ENCODE measurements around the gene IFIT2.
"Not testable (repeated sequence)": the region's sequence is repeated elsewhere in the genome, so short reads cannot be mapped to it uniquely, and the experiment has no call there.

The IFIT2 gene

DNA sequence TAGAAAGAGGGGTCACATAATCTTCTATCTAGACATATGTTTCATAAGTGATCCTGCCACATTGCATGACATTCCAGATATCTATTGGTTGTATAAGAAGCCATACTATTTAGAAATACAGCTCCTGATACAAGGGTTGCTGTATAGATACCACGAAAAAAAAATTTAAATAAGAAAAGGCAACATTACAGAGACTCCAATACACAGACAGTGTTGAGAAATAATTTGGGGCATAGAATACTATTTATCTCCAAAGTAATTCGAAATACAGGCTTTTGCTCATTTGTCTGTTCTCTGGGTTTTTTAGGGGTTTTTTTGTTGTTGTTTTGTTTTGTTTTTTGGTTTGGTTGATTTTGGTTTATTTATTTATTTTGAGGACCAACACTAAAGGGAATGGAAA lies 2.6 kb downstream of the IFIT2 start:
- H3K4me3 ChIP-seq = no peak overlapping the region

DNA sequence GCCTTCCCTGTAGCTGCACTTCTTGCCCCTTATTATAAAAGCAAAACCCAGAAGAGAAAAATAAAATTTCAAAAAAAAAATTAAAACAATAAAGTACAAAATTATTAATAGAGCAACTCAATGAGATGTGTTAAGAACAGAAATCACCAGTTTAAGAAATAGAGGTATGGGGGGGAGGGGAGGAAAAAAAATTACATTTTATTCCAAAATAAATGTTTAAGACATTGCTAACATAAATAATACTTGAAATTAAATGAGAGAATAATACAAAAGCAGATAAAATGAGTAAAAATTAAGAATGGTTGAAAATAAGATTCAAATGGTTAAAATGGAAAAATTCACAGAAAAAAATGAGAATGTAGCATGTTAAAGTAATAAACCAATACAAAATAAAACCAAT lies 3.1 kb downstream of the IFIT2 start:
- no peak overlapping the region for H3K27ac ChIP-seq
- no peak overlapping the region for H3K4me3 ChIP-seq

More for the DNA sequence above, 2.6 kb downstream of the IFIT2 start:
- no peak overlapping the region for H3K27ac ChIP-seq

DNA sequence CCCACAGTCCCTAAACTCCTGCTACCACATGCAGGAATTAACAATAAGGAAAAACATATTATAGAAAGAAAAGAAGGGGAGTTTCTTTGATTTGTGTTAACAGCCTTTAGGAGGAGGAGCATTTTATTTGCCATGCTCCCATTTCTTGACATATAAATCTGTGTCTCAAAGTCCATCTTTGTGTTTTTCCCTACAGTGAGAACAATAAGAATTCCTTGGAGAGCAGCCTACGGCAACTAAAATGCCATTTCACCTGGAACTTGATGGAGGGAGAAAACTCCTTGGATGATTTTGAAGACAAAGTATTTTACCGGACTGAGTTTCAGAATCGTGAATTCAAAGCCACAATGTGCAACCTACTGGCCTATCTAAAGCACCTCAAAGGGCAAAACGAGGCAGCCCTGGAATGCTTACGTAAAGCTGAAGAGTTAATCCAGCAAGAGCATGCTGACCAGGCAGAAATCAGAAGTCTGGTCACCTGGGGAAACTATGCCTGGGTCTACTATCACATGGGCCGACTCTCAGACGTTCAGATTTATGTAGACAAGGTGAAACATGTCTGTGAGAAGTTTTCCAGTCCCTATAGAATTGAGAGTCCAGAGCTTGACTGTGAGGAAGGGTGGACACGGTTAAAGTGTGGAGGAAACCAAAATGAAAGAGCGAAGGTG lies 4.1 kb downstream of the IFIT2 start:
- Histone ChIP-seq H3K4me3 (no peak overlapping the region), H3K27ac (no peak overlapping the region)

DNA sequence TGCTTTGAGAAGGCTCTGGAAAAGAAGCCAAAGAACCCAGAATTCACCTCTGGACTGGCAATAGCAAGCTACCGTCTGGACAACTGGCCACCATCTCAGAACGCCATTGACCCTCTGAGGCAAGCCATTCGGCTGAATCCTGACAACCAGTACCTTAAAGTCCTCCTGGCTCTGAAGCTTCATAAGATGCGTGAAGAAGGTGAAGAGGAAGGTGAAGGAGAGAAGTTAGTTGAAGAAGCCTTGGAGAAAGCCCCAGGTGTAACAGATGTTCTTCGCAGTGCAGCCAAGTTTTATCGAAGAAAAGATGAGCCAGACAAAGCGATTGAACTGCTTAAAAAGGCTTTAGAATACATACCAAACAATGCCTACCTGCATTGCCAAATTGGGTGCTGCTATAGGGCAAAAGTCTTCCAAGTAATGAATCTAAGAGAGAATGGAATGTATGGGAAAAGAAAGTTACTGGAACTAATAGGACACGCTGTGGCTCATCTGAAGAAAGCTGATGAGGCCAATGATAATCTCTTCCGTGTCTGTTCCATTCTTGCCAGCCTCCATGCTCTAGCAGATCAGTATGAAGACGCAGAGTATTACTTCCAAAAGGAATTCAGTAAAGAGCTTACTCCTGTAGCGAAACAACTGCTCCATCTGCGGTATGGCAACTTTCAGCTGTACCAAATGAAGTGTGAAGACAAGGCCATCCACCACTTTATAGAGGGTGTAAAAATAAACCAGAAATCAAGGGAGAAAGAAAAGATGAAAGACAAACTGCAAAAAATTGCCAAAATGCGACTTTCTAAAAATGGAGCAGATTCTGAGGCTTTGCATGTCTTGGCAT lies 4.8 kb downstream of the IFIT2 start:
- Histone ChIP-seq H3K4me3 (no peak overlapping the region), H3K27ac (no peak overlapping the region)

DNA sequence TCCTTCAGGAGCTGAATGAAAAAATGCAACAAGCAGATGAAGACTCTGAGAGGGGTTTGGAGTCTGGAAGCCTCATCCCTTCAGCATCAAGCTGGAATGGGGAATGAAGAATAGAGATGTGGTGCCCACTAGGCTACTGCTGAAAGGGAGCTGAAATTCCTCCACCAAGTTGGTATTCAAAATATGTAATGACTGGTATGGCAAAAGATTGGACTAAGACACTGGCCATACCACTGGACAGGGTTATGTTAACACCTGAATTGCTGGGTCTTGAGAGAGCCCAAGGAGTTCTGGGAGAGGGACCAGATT lies 5.4 kb downstream of the IFIT2 start:
- H3K4me3 ChIP-seq = no peak overlapping the region
- no peak overlapping the region for H3K27ac ChIP-seq

DNA sequence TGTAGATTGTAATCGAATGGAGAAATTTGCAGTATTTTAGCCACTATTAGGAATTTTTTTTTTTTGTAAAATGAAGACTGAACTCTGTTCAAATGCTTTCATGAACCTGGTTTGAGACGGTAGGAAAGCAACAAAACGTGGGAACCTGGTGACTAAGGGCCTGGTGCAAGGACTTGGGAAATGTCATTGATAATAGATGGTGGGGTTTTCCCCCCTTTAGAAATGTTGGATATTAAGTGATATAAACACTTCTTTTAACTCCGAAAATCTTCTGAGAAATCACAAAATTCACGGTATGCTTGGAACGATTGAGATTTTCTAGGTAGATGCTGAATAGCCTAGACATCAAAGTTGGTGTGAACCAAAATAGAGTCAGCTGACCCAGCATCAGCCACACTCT lies 6.4 kb downstream of the IFIT2 start:
- Histone ChIP-seq H3K4me3 (no peak overlapping the region), H3K27ac (no peak overlapping the region)

DNA sequence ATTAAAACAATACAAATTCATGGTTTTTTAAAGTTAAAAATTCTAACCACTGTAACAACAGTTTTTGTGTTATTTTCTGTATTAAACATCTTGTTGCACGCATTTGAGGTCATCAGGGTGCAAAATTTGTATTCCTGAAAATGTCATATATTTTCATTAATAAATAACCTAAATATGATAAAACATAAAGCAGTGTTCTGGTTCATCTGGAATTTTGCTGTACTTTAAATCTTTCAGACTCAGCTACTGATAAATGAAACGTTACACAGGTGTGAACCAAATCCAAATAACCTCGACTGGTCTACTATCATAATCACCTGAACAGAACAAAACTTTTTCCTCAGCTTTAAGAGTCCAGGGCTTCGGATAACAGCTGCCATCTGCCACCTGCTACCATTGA lies 6.9 kb downstream of the IFIT2 start:
- H3K4me3 ChIP-seq = no peak overlapping the region
- no peak overlapping the region for H3K27ac ChIP-seq

DNA sequence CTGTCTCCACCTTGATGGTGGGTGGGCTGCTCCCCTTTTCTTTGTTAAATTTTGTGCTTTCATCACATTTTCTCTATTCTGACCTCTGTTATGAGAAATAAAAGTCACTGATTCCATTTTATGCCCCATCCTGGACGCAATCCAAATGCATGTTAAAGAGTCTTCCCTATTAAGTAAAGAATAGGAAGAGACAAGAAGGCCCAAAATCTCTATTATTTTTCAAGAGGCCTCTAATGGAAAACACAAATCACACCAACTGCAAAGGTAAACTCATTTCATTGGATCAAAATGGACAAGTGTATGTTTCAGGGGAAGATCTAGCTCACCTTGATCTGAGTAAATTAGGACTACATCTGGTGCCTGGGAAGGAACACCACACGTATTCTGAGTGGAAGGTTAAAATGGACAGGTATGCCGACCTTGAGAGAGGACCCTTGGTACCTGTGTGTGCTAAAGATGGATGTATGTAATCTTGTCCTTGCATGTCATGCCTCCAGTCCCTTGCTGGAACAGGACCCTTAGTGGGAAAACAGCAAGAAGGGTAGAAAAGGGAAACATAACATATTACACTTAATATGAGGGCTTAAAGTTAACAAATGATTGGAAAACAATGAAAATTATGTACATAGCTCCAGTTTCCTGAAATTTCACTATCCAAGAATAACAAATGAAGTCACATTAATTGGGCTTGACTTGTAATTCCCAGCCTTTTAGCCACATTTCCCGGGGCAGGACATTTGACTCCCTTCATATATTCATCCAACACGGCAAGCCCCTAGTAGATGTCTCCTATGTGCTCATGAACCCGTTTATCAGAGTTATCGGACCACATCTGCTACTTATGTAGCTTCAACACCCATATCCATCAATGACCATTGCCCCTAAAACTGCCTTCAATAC lies 7.6 kb downstream of the IFIT2 start:
- no peak overlapping the region for H3K27ac ChIP-seq
- H3K4me3 ChIP-seq = no peak overlapping the region

DNA sequence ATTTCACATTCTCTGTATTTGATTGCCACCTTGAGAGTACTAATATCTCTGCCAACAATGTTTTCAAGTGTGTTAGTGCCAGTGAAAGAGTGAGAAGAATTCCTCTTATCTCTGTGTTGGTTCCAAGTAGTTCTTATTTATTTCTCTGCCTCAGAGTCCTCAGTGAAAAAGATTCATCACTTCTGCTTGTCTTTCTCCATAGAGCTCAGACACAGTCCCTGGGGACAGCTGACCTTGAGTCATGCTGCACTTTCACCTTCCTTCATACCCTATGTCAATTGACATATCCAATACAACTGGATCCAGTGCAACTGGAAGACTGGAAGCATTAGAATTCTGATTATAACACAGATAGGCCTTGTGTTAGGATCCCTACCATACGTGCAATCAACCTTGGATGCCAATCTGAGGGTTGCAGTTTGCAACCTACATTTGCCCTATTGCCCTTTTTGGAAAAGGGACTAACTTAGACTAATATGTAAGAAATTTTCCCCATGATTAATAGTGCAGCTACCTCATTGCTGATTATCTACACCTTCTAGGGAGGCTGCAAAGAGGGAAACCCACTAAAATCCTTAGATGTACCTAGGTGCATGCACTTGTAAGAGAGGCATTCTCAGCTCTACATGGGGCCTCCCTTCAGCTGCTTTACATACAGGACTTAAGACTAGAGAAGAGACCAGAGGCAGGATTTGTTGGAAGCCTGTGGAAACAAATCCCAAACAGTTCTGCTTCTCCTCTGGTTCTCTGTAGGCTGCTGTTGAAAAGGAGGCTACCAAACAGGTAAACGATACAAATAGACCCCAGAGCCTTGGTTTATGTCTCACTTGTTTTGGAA lies 8.4 kb downstream of the IFIT2 start:
- no peak overlapping the region for H3K27ac ChIP-seq
- no peak overlapping the region for H3K4me3 ChIP-seq

DNA sequence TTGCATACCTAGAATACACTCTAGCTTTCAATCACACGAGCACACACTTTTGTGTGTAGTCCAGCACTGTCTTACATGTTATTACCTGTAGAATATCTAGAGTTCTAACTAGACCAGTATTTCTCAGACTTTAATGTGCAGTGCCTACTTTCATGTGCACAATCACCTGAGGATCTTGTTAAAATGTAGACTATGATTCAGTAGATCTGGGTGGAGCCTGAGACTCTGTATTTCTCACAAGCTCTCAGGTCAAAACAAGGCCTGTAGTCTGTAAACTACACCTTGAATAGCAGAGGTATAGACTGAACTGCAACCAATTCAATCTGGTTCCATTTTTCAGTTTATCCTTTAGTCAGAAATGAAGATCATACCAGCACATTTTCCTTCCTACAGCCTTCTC lies 11.1 kb downstream of the IFIT2 start:
- no peak overlapping the region for H3K4me3 ChIP-seq
- no peak overlapping the region for H3K27ac ChIP-seq

DNA sequence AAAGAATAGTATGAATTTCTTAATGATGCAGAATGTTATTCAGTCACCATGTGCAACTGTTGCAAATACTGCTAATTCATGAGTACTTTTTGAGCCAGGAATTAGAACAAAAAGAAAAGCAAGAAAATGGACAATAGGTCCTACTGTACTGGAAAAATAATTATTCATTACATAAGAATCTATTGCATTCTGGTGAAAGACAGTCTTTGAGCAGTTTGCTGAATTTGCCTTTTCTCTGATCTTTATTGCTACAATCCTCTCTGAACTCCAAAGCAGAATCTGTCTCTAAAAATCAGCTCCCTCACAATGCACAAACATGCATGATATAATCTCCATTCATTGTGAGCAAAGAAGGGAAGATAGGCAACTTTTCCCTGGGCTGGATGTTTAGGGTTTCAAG lies 12.8 kb downstream of the IFIT2 start:
- no peak overlapping the region for H3K4me3 ChIP-seq
- H3K27ac ChIP-seq = no peak overlapping the region

DNA sequence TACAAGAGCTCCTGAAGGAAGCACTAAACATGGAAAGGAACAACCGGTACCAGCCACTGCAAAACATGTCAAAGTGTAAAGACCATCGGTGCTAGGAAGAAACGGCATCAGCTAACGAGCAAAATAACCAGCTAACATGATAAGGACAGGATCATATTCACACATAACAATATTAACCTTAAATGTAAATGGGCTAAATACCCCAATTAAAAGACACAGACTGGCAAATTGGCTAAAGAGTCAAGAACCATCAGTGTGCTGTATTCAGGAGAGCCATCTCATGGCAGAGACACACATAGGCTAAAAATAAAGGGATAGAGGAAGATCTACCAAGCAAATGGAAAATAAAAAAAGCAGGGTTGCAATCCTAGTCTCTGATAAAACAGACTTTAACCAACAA lies 16.2 kb downstream of the IFIT2 start:
- H3K27ac ChIP-seq, H3K4me3 ChIP-seq: not testable (repeated sequence)

DNA sequence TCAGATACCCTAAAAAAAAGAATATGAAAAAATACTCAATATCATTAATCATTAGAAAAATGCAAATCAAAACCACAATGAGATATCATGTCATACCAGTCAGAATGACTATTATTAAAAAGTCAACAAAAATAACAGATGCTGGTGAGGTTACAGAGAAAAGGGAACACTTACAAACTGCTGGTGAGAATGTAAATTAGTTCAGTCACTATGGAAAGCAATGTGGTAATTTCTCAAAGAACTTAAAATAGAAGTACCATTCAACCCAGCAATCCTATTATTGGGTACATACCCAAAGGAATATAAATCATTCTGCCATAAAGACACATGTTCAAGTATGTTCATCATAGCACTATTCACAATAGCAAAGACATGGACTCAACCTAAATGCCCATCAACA lies 23.2 kb downstream of the IFIT2 start:
- not testable (repeated sequence) for H3K27ac ChIP-seq, H3K4me3 ChIP-seq

DNA sequence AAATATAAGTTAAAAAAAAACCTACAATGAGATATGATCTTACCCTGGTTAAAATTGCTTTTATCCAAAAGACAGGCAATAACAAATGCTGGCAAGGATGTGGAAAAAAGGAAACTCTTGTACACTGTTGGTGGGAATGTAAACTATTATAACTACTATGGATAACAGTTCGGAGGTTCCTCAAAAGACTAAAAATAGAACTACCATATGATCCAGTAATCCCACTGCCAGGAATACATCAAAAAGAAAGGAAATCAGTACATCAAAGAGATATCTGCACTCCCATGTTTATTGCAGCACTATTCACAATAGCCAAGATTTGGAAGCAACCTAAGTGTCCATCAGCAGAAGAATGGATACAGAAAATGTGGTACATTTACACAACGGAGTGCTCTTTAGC lies 24.0 kb downstream of the IFIT2 start:
- H3K4me3 ChIP-seq = not testable (repeated sequence)
- H3K27ac ChIP-seq = peak overlapping the region in 1 of 21 experiments; percentile 89

DNA sequence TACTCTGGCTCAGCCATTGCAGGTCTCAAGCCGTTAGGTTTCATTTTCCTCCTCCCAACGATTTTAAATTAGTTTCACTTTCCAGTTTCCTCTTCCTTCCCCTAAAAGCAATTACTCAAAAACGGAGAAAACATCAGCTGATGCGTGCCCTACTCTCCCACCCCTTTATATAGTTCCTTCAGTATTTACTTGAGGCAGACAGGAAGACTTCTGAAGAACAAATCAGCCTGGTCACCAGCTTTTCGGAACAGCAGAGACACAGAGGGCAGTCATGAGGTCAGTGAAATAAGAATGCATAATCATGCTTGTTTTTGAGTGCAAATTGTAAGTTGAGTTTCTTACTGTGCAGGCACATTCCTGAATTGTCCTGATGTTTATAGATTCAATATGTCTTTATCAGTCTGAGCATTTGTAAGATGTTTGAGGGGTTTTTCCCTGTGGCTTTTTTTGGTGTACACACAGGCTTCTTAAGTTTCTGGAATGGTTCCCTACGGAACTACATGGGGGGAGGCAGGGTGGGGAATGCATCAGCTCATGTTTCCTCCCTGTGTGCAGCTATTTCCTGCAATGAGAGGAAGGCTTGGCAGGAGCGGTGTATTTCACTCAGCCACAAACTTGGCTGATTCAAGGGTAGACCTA lies 26.1 kb downstream of the IFIT2 start, which contains the start of gene IFIT3:
IFIT3 (plus strand) TSS at position 195 of the 639 bp plus-strand sequence; CDS start at position 272, 77 bp downstream.
- H3K4me3 ChIP-seq = peak within 1 kb of the TSS; percentile 6 to 47 (median 28)
- peak within 1 kb of the TSS in 20 of 21 experiments; percentile 25 to 93 (median 80) for H3K27ac ChIP-seq

DNA sequence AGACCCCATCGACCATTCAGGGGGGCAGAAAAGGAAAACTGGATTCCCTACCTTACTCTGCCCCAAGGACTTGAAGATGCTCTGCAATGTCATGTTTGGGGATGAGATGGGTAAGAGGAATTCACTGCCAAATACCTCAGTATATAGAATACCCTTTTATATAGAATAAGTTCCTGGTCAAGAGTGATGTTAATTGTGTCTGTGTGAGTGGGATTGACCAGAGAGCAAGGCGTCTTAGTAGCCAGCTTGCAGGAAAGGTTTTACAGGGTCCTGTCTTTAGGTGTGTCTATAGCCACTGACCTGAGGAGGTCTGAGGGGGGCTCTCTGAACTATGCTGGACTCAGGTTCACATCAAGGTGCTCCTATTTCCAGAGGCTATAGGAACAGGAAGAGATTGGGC lies 27.3 kb downstream of the IFIT2 start:
- Histone ChIP-seq H3K4me3 (no peak overlapping the region), H3K27ac (peak overlapping the region in 10 of 21 experiments; percentile 7 to 93 (median 82))

DNA sequence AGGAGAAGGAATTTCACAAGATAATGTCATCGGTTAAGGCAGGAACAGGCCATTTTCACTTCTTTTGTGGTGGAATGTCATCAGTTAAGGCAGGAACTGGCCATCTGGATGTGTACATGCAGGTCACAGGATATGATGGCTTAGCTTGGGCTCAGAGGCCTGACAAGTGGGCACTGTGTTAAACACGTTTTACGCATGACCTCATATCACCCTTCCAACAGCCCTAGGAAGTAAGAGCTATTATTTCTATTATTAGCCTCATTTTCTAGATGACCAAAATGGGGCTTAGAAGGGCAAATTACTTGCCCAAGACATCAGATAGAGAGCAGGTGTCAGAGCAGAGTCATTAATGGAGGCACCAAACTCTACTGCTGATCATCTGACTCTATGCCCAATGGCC lies 28.2 kb downstream of the IFIT2 start:
- peak overlapping the region in 3 of 21 experiments; percentile 11 to 36 (median 33) for H3K27ac ChIP-seq
- H3K4me3 ChIP-seq = not testable (repeated sequence)

DNA sequence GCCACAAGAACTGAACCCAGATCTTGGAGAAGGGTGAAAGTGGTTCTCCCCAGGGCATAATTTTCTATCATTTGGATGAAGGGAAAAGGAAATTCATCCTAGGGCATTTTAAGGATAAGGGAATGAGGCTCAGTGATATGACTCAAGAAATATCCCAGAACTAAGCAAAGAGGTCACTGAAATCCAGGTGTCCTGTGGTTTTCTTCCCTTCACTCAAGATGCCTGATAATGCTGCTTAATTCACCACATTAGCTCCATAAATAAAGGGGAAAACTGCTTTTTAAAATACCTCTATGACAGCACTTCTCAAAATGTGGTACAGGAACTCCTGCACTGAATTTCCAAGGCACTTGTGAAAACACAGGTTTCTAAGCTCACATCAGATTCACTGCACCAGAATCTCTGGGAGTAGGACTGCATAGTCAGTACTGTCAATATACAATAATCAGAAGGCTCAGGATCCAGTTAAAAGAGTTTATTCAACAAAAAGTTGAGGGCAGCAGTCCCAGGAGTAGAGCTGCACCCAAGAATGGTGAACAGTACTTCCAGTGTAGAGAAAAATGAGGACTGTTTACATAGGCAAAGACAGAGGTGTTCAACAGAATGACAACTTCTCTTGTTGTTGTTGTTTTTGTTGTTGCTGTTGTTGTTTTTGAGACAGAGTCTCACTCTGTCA lies 28.8 kb downstream of the IFIT2 start:
- H3K27ac ChIP-seq = peak overlapping the region in 7 of 21 experiments; percentile 11 to 81 (median 36)
- no peak overlapping the region for H3K4me3 ChIP-seq
